GM23248 (cell line): ENCODE results near the gene NPSR1. TPM values are rescaled to one million over a fixed set of nuclear protein-coding genes. Genes with fewer than 3 reads are reported as not detected.
"Not testable (repeated sequence)": the region's sequence is repeated elsewhere in the genome, so short reads cannot be mapped to it uniquely, and the experiment has no call there.

Source experiments
- DNase-seq: peaks from one replicate; pipeline ENCODE4 v3.0.0-alpha.2; 2015
- H2AFZ ChIP-seq: fragments of 200-600 bp; sonication (generic); 2 replicates; pipeline ENCODE4 v1.6.1; 2016; ENCODE audit warnings: antibody characterized with exemption
- H3F3A ChIP-seq: fragments of 200-600 bp; sonication (generic); 2 replicates; pipeline ENCODE4 v1.6.1; 2016; ENCODE audit warnings: mild to moderate bottlenecking, antibody characterized with exemption, mixed run types; ENCODE audit not compliant: insufficient read depth
- H3K27ac ChIP-seq: fragments of 200-600 bp; sonication (generic); 2 replicates; pipeline ENCODE4 v1.5.1; 2016; ENCODE audit warnings: mild to moderate bottlenecking
- H3K27me3 ChIP-seq: fragments of 200-600 bp; sonication (generic); replicated peaks from 2 replicates; pipeline ENCODE4 v1.6.1; 2016; ENCODE audit warnings: mild to moderate bottlenecking; ENCODE audit not compliant: insufficient read depth
- H3K36me3 ChIP-seq: fragments of 200-600 bp; sonication (generic); 2 replicates; pipeline ENCODE4 v1.6.1; 2016; ENCODE audit warnings: low read depth, mild to moderate bottlenecking
- H3K4me1 ChIP-seq: fragments of 200-600 bp; sonication (generic); 2 replicates; pipeline ENCODE4 v1.6.1; 2016; ENCODE audit warnings: mild to moderate bottlenecking; ENCODE audit not compliant: insufficient read depth
- H3K4me2 ChIP-seq: fragments of 200-600 bp; sonication (generic); one replicate; pipeline ENCODE4 v1.6.1; 2016; ENCODE audit warnings: mild to moderate bottlenecking; ENCODE audit not compliant: unreplicated experiment
- H3K4me3 ChIP-seq: fragments of 200-600 bp; sonication (generic); 2 replicates; pipeline ENCODE4 v1.5.1; 2016; ENCODE audit warnings: mild to moderate bottlenecking
- H3K79me2 ChIP-seq: fragments of 200-600 bp; sonication (generic); 2 replicates; pipeline ENCODE4 v1.6.1; 2016; ENCODE audit warnings: mild to moderate bottlenecking; ENCODE audit not compliant: insufficient read depth
- H3K9ac ChIP-seq: fragments of 200-600 bp; sonication (generic); 2 replicates; pipeline ENCODE4 v1.6.1; 2016; ENCODE audit warnings: mild to moderate bottlenecking
- H3K9me2 ChIP-seq: fragments of 200-600 bp; sonication (generic); 2 replicates; pipeline ENCODE4 v1.6.1; 2016; ENCODE audit warnings: mixed run types, mild to moderate bottlenecking, moderate library complexity; ENCODE audit not compliant: insufficient read depth
- H3K9me3 ChIP-seq: fragments of 200-600 bp; sonication (generic); one replicate; pipeline ENCODE4 v1.6.1; 2017; ENCODE audit warnings: low read depth
- H4K20me1 ChIP-seq: fragments of 200-600 bp; sonication (generic); 2 replicates; pipeline ENCODE4 v1.6.0; 2016; ENCODE audit not compliant: insufficient read depth
- EZH2 ChIP-seq: fragments of 200-600 bp; sonication (generic); IDR thresholded peaks from 2 replicates; pipeline ENCODE4 v1.6.1; 2018; ENCODE audit warnings: antibody characterized with exemption, mild to moderate bottlenecking; ENCODE audit not compliant: insufficient read depth, poor library complexity, severe bottlenecking
- EZH2phosphoT487 ChIP-seq: fragments of 200-600 bp; sonication (generic); IDR thresholded peaks from 2 replicates; pipeline ENCODE4 v1.6.1; 2018; ENCODE audit warnings: antibody characterized with exemption, moderate library complexity, mild to moderate bottlenecking, low read depth; ENCODE audit not compliant: insufficient read depth
- WGBS, 2 experiments: methylation state at CpG; one replicate each; pipeline ENCODE4 v1.1.6; 2015 to 2017; ENCODE audit warnings: low lambda C conversion rate in 2 of 2, low coverage in 1 of 2; ENCODE audit errors: missing lambda C conversion rate in 2 of 2; 5-methylcytosine and 5-hydroxymethylcytosine counted together
- in situ Hi-C: fragments of 300-500 bp; cut with MboI; formaldehyde crosslinking; loops from 2 replicates; pipeline ENCODE4 v1.15.0; 2020
- polyA plus RNA-seq: library from polyadenylated mRNA; unstranded; fragments of >200 nt; fragmentation: Nextera tagmentation; extraction: Ambion mirVana; gene quantifications from 2 replicates; pipeline ENCODE4 v1.2.1, GENCODE V29; 2016
- total RNA-seq: library from RNA; depleted of rRNA; stranded (reverse); fragments of >200 nt; shearing (Covaris generic); gene quantifications from 2 replicates; pipeline ENCODE4 v1.2.3, GENCODE V29; 2014

The NPSR1 gene
- total and polyA plus RNA-seq, 2 experiments from 2014 or later: not detected

GRCh38 chr7:34622771-34623250, 35.2 kb upstream of the NPSR1 start:
- no peaks in the 10 kb centered on the region for H3K27me3 ChIP-seq
- no peak overlapping the region for H2AFZ ChIP-seq
- H4K20me1 ChIP-seq: no peaks in the 10 kb centered on the region
- H3K27ac ChIP-seq: no peak overlapping the region
- no peaks in the 10 kb centered on the region for H3K36me3 ChIP-seq
- in situ Hi-C loops: no loop called here
- H3K4me2 ChIP-seq: no peak overlapping the region
- no peak for DNase-seq
- H3K9me2 ChIP-seq: no peaks in the 10 kb centered on the region
- no peaks in the 10 kb centered on the region for H3K9me3 ChIP-seq
- 14 to 16% methylated on average over 4 of the region's 4 CpGs for WGBS, 2 experiments
- H3K4me3 ChIP-seq: no peak overlapping the region
- H3K4me1 ChIP-seq: no peaks in the 10 kb centered on the region
- no peaks in the 10 kb centered on the region for H3K79me2 ChIP-seq
- H3F3A ChIP-seq: no peaks in the 10 kb centered on the region
- H3K9ac ChIP-seq: no peak overlapping the region
- TF ChIP-seq EZH2: no peak
- TF ChIP-seq EZH2phosphoT487: no peak

- H3K9ac ChIP-seq, H3K36me3 ChIP-seq, in situ Hi-C loops, H2AFZ ChIP-seq, DNase-seq, H4K20me1 ChIP-seq, H3K79me2 ChIP-seq, H3K9me3 ChIP-seq, H3K4me1 ChIP-seq, H3F3A ChIP-seq, H3K27ac ChIP-seq, H3K9me2 ChIP-seq, H3K27me3 ChIP-seq, H3K4me2 ChIP-seq, H3K4me3 ChIP-seq: not testable (repeated sequence)
- WGBS, 2 experiments: 19 to 20% methylated on average over 4 of the region's 4 CpGs
These were observed 29.4 kb upstream of the NPSR1 start for GRCh38 chr7:34628618-34629017.

GRCh38 chr7:34652809-34653208, 5.2 kb upstream of the NPSR1 start:
- 17 to 18% methylated on average over 4 of the region's 4 CpGs for WGBS, 2 experiments
- Histone ChIP-seq H4K20me1 (no peaks in the 10 kb centered on the region), H3K79me2 (no peaks in the 10 kb centered on the region), H3K27me3 (no peaks in the 10 kb centered on the region; the same call in 1 of the 2 replicates), H3K4me3 (no peak overlapping the region), H3K9me2 (no peaks in the 10 kb centered on the region), H3K9me3 (no peaks in the 10 kb centered on the region), H2AFZ (no peak overlapping the region), H3K4me1 (no peaks in the 10 kb centered on the region), H3K4me2 (no peak overlapping the region), H3K9ac (no peak overlapping the region), H3K27ac (no peak overlapping the region), H3K36me3 (no peaks in the 10 kb centered on the region), H3F3A (no peaks in the 10 kb centered on the region)
- peak; percentile 15 for DNase-seq
- in situ Hi-C loops: no loop called here
- TF ChIP-seq EZH2: no peak

GRCh38 chr7:34653787-34654186, 4.2 kb upstream of the NPSR1 start:
- H3K9me2 ChIP-seq: no peaks in the 10 kb centered on the region
- no peak overlapping the region for H2AFZ ChIP-seq
- H3K4me3 ChIP-seq: no peak overlapping the region
- H3K4me1 ChIP-seq: no peaks in the 10 kb centered on the region
- peaks cover 10% of the 10 kb centered on the region for H3K27me3 ChIP-seq
- H3K79me2 ChIP-seq: no peaks in the 10 kb centered on the region
- DNase-seq: no peak
- H3K4me2 ChIP-seq: no peak overlapping the region
- H3K27ac ChIP-seq: no peak overlapping the region
- TF ChIP-seq EZH2 (no peak), EZH2phosphoT487 (no peak)
- no peaks in the 10 kb centered on the region for H3K36me3 ChIP-seq
- no peaks in the 10 kb centered on the region for H3K9me3 ChIP-seq
- no peak overlapping the region for H3K9ac ChIP-seq
- WGBS, 2 experiments: 21 to 43% methylated on average over 1 of the region's 1 CpG
- no peaks in the 10 kb centered on the region for H3F3A ChIP-seq
- in situ Hi-C loops: no loop called here
- H4K20me1 ChIP-seq: no peaks in the 10 kb centered on the region

GRCh38 chr7:34655384-34655783, 2.6 kb upstream of the NPSR1 start:
- no peaks in the 10 kb centered on the region for H3K9me2 ChIP-seq
- no peaks in the 10 kb centered on the region for H4K20me1 ChIP-seq
- H3K27me3 ChIP-seq: peaks cover 23% of the 10 kb centered on the region
- 0 to 39% methylated on average over 1 of the region's 1 CpG for WGBS, 2 experiments
- no peak overlapping the region for H3K27ac ChIP-seq
- H3K4me2 ChIP-seq: no peak overlapping the region
- H3K79me2 ChIP-seq: no peaks in the 10 kb centered on the region
- no peak overlapping the region for H3K4me3 ChIP-seq
- no peaks in the 10 kb centered on the region for H3K4me1 ChIP-seq
- H3K36me3 ChIP-seq: no peaks in the 10 kb centered on the region
- in situ Hi-C loops: no loop called here
- no peak for TF ChIP-seq EZH2phosphoT487
- TF ChIP-seq EZH2: no peak
- no peak for DNase-seq
- no peaks in the 10 kb centered on the region for H3F3A ChIP-seq
- H3K9ac ChIP-seq: no peak overlapping the region
- H2AFZ ChIP-seq: no peak overlapping the region
- H3K9me3 ChIP-seq: no peaks in the 10 kb centered on the region
